Panc1 (cell line): ENCODE data around the gene JPH3.

Source experiments
- POLR2AphosphoS5 ChIP-seq: IDR thresholded peaks from 2 replicates; pipeline ENCODE4 v1.6.1; 2012; ENCODE audit warnings: mild to moderate bottlenecking, low read depth, low read length, moderate library complexity
- REST ChIP-seq, 2 experiments: IDR thresholded peaks; 2 replicates each; pipeline ENCODE4 v1.6.1; 2011 to 2012; ENCODE audit warnings: low read depth in 2 of 2, control low read depth in 1 of 2, low read length in 1 of 2, mild to moderate bottlenecking in 1 of 2, moderate library complexity in 1 of 2; ENCODE audit not compliant: insufficient read depth in 1 of 2
- SIN3A ChIP-seq: IDR thresholded peaks from 2 replicates; pipeline ENCODE4 v1.6.1; 2012; ENCODE audit warnings: low read depth, mild to moderate bottlenecking, low read length, moderate library complexity, borderline replicate concordance; ENCODE audit not compliant: insufficient read depth
- TF ChIP-seq, protein P1 (sequence below): fragments of 450-650 bp; IDR thresholded peaks from 2 replicates; pipeline ENCODE4 v1.5.1; 2017; ENCODE audit warnings: mild to moderate bottlenecking

DNA sequence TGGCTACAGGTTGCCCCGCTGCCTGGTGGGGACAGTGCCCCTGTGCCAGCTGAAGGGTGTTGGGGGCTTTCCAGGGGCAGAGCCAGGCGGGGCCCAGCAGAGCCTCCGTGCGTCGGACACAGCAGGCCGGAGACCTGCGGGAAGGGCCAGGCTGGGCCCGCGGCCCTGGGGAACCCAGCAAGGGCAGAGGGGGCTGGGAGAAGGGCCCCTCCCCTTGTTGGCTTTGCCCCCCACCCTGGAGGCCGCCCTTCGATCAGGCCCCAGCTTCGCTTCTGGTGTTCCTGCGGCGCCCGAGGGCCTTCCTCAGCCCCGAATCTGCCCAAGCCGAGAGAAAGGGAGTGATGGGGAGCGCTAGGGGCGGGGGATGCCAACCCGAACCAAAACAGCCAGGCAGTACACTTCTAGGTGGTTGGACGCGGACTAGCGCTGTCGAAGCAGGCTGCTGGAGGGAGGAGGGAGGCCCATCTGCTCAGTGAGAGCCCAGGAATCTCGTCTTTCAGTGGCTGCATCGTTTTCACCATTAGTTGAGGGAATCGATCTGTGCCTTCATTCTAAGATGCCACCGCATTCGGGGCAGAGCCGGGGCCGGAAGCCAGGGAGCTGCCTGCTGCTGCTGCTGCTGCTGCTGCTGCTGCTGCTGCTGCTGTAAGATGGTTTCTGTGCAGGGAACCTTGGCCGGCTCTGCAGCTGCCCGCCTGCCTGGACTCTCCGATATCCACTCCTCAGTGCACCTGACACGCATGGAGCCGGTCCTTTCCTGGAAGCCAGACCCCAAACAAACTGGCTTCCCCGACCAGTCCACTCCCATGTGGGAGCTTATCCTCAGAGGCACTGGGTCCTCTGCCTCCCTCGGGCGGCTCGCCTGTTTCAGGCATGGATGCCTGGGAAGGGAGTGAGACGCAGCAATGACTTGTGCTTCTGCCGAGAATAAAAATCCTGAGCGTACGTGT, 1.7 kb downstream of the JPH3 start:
- TF ChIP-seq, protein P1, sequence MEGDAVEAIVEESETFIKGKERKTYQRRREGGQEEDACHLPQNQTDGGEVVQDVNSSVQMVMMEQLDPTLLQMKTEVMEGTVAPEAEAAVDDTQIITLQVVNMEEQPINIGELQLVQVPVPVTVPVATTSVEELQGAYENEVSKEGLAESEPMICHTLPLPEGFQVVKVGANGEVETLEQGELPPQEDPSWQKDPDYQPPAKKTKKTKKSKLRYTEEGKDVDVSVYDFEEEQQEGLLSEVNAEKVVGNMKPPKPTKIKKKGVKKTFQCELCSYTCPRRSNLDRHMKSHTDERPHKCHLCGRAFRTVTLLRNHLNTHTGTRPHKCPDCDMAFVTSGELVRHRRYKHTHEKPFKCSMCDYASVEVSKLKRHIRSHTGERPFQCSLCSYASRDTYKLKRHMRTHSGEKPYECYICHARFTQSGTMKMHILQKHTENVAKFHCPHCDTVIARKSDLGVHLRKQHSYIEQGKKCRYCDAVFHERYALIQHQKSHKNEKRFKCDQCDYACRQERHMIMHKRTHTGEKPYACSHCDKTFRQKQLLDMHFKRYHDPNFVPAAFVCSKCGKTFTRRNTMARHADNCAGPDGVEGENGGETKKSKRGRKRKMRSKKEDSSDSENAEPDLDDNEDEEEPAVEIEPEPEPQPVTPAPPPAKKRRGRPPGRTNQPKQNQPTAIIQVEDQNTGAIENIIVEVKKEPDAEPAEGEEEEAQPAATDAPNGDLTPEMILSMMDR: no peak
- TF ChIP-seq POLR2AphosphoS5 (no peak), SIN3A (no peak), REST (IDR thresholded peaks at IDR 0.05; ENCODE audit: insufficient read depth in 1 of 2, low read depth in 2 of 2, low read length in 1 of 2) (no peak)
